Non-pigmented ciliary epithelial cell (primary cell): Measurements from ENCODE around the gene TDRD3.
"Not testable (repeated sequence)": the region's sequence is repeated elsewhere in the genome, so short reads cannot be mapped to it uniquely, and the experiment has no call there.

ENCODE experiments used
- DNase-seq: peaks from one replicate; pipeline ENCODE4 v3.0.0-alpha.2; 2010; ENCODE audit warnings: low read depth

TDRD3 gene

GRCh38 chr13:60396783-60397703 lies at the start of gene TDRD3:
TSS of gene TDRD3 (plus strand) at chr13:60397220. CDS start at chr13:60397365, 145 bp downstream.
- no peak for DNase-seq

- DNase-seq, result no peak
These were observed 49.3 kb upstream of the TDRD3 start for GRCh38 chr13:60347690-60348089.

GRCh38 chr13:60348097-60348496 lies 48.9 kb upstream of the TDRD3 start:
- DNase-seq, result no peak

- peak; percentile 64 for DNase-seq
These were observed 45.7 kb upstream of the TDRD3 start for GRCh38 chr13:60351326-60351725.

GRCh38 chr13:60351855-60352615 lies 45.0 kb upstream of the TDRD3 start:
- no peak for DNase-seq

GRCh38 chr13:60352644-60353043 lies 44.4 kb upstream of the TDRD3 start:
- no peak for DNase-seq

GRCh38 chr13:60355056-60355455 lies 42.0 kb upstream of the TDRD3 start:
- DNase-seq, result no peak

GRCh38 chr13:60356970-60357369 lies 40.0 kb upstream of the TDRD3 start:
- no peak for DNase-seq

GRCh38 chr13:60358453-60358852 lies 38.6 kb upstream of the TDRD3 start:
- no peak for DNase-seq

GRCh38 chr13:60363288-60363687 lies 33.7 kb upstream of the TDRD3 start:
- DNase-seq, result no peak

GRCh38 chr13:60369242-60369641 lies 27.8 kb upstream of the TDRD3 start:
- no peak for DNase-seq

GRCh38 chr13:60370343-60370742 lies 26.7 kb upstream of the TDRD3 start:
- DNase-seq, result no peak

GRCh38 chr13:60372141-60372540 lies 24.9 kb upstream of the TDRD3 start:
- no peak for DNase-seq

GRCh38 chr13:60379282-60379681 lies 17.7 kb upstream of the TDRD3 start:
- not testable (repeated sequence) for DNase-seq

GRCh38 chr13:60379837-60380565 lies 17.0 kb upstream of the TDRD3 start:
- no peak for DNase-seq

- DNase-seq, result no peak
These were observed 12.1 kb upstream of the TDRD3 start for GRCh38 chr13:60384911-60385310.

- no peak for DNase-seq
These were observed 10.8 kb upstream of the TDRD3 start for GRCh38 chr13:60386250-60386649.

GRCh38 chr13:60392131-60392530 lies 4.9 kb upstream of the TDRD3 start:
- no peak for DNase-seq

GRCh38 chr13:60395971-60396782 lies 843 bp upstream of the TDRD3 start:
- no peak for DNase-seq

GRCh38 chr13:60397704-60398378 lies 821 bp downstream of the TDRD3 start:
- no peak for DNase-seq

- DNase-seq, result no peak
These were observed 1.4 kb downstream of the TDRD3 start for GRCh38 chr13:60398379-60398891.
